Stimulated activated CD4-positive, alpha-beta T cell treated with anti-CD3 and anti-CD28 coated beads, TNF-alpha, amount 100 ng/mL, for 24 hours (primary cell): ENCODE data around the gene TPI1.

ENCODE experiments used
- DNase-seq, 3 experiments: peaks; one replicate each; pipeline ENCODE4 v3.0.0-alpha.2; 2020; ENCODE audit warnings: low read depth in 3 of 3

Gene TPI1

GRCh38 chr12:6867413-6868210 lies at the start of gene TPI1:
Gene TPI1, plus strand, starts transcription at chr12:6867531. Its CDS starts 36 bp downstream, at chr12:6867567.
- peak in 2 of 3 experiments; percentile 73 to 79 for DNase-seq

- DNase-seq = no peak
Observed at GRCh38 chr12:6817662-6818157, 49.6 kb upstream of the TPI1 start.

DNA sequence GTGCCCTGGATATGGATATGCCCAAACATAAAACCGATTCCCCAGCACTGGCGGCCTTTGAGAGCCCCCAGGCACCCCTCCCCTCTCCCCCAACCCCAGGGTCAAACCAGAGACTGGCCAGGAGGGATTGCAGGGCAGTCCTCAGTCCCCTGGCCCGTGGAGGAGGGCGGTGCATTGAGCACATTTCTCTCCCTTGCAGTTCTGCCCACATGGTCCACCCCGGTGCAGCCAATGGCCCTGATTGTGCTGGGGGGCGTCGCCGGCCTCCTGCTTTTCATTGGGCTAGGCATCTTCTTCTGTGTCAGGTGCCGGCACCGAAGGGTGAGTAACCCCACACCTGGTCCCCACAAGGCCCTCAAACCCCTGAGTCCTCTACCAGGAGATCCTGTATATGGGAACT lies 49.1 kb upstream of the TPI1 start:
- no peak for DNase-seq

DNA sequence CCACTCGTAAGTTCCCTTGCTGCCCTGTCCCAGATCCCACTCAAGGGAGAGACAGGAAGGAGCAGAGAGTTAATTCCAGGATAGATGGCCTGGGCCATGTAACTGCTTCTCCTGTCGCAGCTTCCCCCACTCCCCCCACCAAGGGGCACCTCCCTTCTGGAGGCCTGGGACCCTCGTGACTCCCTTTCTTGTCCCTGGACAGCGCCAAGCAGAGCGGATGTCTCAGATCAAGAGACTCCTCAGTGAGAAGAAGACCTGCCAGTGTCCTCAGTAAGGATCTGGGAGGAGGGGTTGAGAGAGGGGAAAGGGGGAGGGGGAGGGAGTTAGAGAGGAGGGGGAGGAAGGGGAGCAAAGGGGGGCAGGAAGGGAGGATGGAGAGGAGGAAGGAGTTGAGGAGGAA lies 48.7 kb upstream of the TPI1 start:
- DNase-seq = no peak

GRCh38 chr12:6819106-6820030 lies 48.0 kb upstream of the TPI1 start:
- DNase-seq = no peak

- no peak for DNase-seq
Observed at GRCh38 chr12:6820166-6820565, 47.2 kb upstream of the TPI1 start.

DNA sequence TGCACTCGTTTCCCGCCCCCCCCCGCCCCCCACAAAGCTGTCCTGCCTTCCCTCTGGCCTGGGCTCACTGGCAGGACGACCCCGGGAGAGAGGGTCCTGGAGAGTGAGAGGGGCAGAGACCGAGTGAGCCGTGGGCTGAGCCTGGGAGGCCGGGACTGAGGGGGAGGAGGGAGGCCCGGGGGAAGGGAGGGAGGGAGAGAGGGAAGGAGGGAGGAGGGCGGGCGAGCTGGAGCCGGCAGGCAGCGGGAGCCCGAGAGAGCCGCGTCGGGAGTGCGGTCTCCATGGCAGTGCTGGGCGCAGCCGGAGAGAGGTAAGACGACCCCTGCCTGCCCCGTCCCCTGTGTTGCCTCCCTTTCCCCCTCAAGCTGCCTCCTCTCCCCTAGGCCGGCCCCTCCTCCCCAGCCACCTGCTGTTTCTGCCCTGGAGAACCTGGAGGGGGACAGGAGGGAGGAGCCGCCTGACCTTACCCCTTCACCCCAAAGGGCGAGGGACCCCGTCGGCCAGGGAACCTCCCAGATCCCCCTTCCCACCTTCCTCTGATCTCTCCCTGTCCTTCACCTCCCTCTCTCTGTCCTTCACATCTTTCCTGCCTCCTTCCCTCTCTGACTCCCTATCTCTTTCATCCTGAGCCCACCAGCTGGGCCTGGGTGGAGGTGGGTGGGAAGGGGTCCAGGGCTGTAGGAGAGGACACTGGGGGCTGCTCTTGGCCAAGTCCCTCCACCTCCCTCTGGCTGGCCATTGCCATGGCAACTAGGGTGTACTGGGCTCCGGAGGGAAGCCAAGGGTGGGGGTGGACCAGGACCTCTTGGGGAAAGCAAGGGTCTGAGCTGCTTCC lies 45.5 kb upstream of the TPI1 start, which contains the start of gene GPR162:
TSS of gene GPR162 (plus strand) at position 231 of the 835 bp plus-strand sequence. CDS start 2,078 bp downstream, outside the sequence.
- no peak for DNase-seq

DNA sequence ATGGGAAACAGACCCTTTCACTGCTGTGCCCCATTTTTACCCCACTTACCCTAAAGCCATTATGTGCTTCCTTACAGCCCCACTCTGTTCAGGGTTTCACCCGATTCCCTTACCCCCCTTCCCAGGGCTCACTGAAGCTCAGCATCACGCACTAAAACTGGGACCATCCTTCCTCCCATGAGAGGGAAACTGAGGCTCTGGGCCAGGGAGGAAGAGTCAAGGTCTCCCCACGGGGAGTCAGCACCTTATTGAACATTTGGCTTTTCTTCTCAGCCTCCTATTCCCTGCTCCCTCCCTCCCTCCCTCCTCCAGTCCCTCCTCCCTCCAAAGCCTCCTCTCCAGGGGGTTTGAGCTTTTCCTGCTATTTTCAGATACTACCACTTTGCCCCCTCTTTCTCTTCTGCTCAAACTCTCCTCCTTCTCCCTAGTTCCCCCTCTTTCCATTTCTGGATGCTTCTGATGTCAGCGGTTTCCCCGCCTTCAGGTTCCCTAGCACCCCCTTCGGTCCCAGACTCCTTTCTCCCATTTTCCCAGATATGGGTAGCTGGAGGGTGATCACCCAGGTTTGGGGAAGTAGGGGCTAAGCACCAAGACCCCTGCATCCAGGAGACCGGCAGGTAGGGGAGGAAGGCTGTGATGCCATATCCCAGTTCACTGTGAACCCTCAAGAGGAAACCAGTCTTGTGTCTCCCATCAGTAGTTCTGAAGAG lies 44.8 kb upstream of the TPI1 start:
- DNase-seq = no peak

DNA sequence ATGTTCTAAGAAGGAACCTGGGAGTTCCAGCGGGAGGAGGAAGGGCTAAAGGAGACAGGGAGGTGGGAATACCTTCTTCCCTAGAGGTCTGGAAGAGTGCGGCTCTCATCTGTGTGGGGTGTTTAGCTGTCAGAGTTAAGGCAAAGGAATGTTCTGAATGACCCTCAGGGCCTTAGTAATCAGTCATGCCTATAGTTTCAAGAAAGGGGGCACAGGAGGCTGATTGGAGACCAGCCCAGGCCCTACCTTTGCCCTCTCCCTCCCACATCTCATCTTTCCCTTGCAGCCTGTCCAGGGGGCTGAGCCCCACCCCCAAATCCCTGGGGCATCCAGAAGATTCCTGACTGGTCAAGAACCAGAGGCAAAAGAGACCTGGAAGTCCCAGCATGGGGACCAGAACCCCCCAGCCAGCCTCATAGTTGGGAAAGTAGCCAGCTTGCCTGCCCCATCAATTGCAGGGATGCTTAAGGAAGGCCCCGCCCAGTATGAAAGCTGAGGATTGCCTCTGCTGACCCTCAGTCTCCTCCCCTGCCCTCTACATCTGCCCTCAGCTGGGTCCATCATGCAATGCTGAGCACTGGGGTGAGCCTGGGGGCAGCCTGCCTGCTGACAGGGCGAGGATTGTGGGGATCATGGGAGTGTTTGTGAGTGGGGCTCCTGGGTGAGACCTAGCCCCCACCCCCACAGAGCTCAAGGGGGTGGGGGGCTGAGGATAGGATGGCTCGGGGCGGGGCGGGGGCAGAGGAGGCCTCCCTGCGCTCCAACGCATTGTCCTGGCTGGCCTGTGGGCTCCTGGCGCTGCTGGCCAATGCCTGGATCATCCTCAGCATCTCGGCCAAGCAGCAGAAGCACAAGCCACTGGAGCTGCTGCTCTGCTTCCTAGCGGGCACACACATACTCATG lies 43.9 kb upstream of the TPI1 start:
- DNase-seq = no peak

- no peak for DNase-seq
Observed at GRCh38 chr12:6824085-6824775, 43.1 kb upstream of the TPI1 start.

- no peak for DNase-seq
Observed at GRCh38 chr12:6824901-6825381, 42.4 kb upstream of the TPI1 start.

DNA sequence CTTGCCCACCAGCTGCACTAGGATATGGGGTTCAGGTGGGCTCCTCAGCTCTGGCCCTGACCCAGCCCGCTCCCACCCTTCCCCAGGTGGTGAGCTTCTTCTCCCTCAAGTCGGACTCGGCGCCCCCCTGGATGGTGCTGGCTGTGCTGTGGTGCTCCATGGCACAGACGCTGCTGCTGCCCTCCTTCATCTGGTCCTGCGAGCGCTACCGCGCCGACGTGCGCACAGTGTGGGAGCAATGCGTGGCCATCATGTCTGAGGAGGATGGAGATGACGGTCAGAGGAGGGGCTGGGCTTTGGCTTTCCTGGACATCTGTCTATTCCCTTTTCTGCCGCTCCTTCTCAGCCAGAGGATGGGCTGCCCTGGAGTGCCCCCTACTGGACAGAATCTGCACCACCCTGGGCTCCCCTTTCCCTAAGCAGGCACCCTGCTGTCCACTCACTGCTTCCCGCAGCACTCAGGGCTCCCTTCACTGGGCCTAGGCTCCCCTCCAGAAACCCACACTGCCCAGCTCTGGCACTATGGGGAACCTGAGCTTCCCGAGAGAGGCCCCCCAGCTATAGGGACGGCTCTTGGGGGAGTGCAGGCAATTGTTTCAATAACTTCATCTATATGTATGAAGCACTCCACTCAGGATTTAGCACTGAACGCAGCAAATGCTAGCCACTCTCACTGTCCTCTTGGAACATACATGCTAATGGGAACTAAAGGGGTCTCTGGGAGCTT lies 41.8 kb upstream of the TPI1 start:
- peak; percentile 69 to 82 (median 72) for DNase-seq

DNA sequence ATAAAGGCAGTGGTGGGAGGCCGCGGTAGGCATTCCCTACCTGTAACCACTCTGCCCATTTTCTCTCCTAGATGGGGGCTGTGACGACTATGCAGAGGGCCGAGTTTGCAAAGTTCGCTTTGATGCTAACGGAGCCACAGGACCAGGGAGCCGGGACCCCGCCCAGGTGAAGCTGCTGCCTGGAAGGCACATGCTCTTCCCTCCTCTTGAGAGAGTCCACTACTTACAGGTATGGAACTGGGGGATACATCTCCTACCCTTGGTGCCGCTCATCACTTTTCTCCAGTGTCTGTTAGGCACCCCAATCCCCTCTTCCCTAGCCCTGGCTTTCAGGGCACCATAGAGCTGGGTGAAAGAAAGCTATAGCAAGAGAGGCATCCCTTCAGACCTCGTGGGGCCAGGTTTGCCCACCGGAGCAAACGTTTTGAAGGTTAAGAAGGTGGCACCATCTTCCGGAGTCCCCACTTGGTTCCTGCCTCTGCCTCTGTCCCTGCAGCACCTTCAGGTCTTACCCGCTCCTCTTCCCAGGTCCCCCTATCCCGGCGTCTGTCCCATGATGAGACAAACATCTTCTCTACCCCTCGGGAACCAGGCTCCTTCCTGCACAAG lies 41.1 kb upstream of the TPI1 start:
- DNase-seq = no peak

- DNase-seq = no peak
Observed at GRCh38 chr12:6826734-6827436, 40.4 kb upstream of the TPI1 start.

DNA sequence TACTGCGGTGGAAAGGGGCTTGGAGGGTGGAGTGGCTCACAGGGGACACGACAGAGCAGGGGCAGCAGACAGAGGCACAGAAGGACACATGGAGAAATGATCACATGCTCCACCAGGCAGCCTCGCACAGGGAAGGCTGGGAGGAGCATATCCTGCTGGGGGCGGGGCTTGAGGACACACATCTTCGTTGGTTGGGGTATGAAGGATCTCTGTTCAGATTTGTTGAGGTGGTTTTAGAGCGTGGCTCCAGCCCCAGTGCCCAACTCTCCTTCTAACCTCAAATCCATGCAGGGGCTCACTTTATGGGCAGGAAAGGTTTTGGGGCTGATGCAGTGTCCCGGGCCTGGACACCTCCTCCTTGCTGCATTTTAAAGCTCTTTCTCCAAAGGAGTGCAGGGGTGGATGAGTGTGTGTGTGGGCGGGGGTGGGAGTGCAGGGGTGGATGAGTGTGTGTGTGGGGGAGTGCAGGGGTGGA lies 39.9 kb upstream of the TPI1 start:
- peak in 2 of 3 experiments; percentile 20 to 71 for DNase-seq

DNA sequence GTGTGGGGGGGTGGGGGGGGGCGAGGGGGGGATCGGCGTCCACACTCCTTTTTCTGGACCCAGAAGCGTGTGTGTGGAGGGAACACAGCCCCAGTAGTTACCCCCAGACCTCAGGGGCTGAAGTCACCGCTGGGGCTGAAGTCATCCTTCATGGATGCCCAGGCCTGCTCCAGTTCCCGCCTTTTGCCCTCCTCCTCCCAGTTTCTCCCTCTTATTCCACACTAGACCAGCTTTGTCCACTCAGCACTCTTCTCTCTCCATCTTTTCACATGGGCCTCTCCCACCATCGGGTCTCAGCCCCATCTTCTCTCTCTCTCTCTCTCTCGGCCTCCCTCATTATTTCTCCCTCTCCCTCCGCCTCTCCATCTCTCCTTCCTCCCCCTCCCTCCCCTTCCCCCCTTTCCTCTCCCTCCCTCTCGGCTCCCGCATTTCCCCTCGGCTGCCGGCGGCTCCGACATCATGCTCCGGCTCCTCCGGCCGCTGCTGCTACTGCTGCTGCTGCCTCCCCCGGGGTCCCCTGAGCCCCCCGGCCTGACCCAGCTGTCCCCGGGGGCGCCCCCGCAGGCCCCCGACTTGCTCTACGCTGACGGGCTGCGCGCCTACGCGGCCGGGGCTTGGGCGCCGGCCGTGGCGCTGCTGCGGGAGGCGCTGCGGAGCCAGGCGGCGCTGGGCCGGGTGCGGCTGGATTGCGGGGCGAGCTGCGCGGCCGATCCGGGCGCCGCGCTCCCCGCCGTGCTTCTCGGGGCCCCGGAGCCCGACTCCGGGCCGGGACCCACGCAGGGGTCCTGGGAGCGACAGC lies 39.1 kb upstream of the TPI1 start, which contains the start of gene P3H3:
TSS of gene P3H3 (plus strand) at position 426 of the 799 bp plus-strand sequence. CDS start at position 460, 34 bp downstream.
- no peak for DNase-seq
